ENCODE results near the gene USPL1.
"Not testable (repeated sequence)": the region's sequence is repeated elsewhere in the genome, so short reads cannot be mapped to it uniquely, and the experiment has no call there.

Gene USPL1

DNA sequence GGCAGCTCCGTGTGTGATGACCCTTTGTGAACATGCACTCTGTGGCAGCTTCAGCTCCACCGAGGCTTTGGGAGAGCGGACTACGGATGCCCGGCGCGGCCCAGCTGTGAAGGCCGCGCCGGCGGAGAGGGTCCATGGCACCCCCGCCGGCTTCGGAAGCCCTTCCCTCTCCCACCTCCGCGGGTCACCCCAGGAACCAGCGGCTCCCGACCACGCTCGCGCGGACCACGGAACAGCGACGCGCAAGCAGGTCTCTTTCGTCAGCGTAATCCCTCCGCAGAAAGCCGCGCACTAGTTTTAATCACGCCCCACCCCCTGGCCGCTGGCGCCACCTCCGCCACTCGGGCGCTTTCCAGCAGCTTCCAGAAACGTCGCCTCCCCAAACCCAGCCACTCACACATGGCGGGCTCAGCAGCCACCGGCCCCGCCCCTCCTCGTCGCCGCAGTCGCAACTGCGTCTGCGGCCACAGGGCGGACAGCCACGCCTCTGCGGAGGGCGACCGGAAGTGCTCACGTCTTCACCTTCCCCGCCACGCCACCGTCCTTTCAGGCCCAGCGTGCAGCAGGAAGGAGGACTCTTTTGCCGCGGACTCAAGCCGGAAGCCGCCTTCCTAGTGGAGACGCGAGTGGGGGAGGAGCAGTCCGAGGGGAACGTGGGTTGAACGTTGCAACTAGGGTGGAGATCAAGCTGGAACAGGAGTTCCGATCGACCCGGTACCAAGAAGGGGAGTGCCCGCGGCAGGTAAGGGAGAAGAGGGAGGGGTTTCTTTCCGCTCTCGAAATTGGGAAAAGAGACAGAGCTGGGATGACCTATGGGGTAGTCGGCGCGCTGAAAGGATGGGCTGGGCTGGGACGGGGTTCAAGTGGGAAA, at the start of gene USPL1:
USPL1 (plus strand) TSS at position 606 of the 871 bp plus-strand sequence. CDS start 3,221 bp downstream, outside the sequence.
- peak; percentile 94 to 97 for DNase-seq

DNA sequence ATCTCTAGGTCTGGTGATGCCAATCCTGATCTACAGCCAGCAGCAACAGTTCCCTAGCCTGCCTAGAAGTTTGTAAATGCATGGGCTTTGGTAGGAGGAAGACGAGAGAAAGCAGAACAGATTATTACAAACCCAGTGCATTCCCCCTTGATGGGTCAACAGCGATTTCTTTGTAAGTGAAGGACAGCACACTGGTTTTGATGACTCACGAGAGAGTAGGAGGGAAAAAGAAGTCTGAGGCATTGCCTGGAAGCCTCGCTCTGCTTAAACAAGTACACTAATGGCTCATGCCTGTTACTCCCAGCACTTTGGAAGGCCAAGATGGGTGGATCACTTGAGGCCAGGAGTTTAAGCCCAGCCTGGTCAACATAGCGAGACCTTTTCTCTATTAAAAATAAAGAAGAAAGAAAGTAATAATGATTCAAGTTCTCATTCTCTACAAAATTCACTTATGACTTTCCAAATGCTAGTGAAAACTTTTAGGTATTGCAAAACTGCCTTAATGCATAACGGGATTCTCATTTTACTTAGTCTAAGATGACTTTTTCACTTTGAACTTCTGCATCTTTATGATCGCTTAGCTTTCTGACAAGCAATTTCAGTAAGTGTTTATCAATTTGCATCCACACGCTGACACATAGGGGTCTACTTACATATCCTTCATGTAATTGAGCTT, 47.7 kb upstream of the USPL1 start:
- no peak for DNase-seq

DNA sequence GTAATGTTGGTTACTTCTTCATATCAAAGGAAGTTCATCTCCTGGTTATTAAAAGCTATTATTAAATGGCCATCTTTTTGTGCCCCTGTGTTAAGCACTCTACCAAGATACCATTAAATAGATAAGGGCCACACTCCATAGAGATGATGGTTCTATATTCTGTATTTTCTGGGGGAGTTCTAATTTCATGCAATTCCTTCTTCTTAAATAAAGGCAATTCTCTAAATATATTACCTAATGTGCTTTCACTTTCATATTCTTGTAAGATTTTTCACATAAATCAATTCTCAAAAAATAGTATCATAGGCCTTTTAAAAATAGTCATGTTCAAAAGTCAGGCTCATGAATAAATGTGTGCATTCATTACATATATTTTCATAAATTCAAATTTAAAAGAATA, 47.0 kb upstream of the USPL1 start:
- DNase-seq: no peak

DNA sequence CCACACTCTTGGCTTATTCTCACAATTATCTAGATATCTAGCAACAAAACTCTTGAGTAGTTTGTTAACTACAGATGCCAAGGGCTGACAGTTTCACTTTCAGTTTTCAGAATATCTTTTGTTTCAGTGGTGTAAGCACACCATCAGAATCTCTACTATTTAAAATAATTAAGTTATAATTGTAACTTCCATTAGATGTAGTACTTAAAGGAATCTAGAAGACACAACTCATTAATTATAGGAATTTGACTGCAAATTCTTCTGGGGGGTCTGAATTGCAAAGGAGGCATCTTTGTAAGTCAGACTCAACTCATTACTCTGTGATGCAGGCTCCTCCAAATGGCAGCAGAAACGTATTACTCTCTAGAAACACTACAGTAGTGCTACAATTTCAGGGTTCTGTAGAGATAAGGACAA, 44.9 kb upstream of the USPL1 start:
- DNase-seq: no peak

DNA sequence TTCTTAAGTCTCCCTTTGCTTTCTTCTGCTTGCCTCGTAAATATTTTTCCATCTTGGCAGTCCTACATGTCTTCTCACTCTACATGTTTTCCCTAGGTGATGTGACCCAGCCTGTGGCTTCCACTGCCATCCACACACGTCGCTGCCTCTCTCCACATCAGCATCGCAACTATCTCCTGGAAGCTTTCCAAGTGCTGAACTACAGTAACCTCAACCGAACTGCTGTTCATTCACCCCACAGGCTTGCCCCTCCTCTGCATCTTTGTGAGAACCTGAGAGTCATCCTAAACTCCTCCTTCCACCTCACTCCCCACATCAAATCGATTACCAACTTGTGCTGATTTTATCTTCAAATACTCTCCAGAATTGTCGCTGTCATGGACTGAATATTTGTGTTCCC, 41.2 kb upstream of the USPL1 start:
- peak; percentile 15 to 19 for DNase-seq

DNA sequence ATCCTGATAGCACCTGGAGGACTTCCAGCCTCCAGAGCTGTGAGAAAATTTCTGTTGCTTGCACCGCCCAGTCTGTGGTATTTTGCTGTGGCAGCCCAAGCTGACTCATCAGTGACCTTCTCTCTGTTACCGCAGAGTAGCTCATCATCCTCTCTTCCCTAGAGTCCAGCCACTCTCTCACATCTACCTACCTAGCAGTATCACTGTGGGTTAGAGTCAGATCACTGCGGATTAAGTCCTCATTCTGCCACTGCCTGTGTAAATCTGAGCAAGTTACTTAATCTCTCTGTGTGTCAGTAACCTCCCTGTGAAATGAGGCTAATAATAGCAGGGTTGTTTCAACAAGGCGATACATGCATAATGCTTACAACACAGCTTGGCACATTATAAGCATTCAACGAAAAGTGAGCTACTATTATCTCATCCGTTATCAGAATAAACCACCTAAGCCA, 40.3 kb upstream of the USPL1 start:
- peak in 1 of 2 donors; percentile 16 for DNase-seq

DNA sequence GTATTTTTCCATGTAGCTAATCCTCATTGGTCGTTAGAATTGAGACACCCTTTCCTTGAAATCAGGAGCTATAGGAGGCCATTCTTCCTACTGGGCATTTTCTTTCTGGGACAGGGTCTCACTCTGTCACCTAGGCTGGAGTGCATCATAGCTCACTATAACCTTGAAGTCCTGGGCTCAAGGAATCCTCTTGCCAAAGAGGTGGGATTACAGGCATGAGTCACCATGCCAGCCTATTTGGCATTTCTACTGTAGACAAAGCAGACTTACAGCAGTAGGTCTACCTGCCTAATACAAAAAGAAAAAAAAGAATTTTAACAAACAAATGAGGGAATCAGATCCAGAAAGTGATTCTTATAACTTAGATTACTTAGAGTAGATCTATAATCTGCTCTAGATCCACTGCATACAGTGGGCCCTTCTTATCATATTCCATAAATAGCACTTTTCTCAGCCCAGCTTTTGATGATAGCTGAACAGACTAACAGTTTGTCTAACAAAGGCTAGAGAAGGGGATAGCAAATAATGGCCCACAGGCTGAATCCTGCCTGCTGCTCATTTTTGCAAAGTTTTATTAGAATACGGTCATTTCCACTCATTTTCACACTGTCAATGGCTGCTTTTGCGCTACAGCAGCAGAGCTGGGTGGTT, 36.7 kb upstream of the USPL1 start:
- no peak for DNase-seq

DNA sequence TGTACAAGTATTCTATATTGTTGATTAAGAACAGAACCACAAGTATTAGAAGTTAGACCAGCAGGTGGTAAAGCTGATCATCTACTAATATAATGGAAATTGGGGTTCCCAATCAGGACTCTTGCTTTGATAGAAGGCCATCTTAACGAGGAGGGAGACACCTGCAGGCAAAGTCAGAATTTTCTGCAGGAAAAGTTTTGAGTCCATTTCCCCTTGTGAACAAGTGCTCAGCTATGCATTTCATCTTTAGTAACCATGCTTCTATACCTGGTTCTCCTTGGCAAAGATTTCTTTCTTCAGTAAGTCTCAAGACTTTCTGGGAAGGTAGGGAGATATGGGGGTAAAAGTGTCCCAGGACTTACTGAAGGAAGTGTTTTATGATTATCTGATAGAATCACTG, 36.1 kb upstream of the USPL1 start:
- DNase-seq: no peak

DNA sequence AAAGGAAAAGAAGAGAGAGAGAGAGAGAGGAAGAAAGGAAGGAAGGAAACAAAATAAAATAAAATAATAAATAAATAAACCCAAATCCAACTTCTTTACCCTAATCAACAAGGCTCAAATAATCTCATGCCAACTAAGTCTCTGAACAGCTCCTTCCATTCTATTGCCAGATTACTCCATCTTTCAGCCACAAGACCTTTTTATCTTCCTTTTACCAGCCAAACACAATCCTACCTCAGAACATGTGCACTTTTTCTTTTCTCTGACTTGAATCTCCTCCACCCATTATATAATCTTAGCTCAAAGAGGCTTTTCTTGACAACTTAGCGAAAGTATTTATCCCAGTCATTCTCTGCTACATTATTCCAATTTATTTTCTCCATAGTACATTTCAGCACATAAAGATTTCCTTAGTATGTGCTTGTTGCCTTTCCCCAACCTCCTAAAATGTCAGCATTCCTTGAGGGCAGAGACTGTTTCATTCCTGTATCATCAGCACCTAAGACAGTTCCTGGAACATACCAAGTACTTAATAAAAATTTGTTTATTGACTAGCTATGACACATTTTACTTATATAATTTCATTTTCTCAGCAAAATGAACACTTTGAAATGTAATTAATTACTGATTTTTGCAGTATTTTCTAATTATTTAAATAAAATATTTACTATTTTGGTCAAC, 33.5 kb upstream of the USPL1 start:
- no peak for DNase-seq

DNA sequence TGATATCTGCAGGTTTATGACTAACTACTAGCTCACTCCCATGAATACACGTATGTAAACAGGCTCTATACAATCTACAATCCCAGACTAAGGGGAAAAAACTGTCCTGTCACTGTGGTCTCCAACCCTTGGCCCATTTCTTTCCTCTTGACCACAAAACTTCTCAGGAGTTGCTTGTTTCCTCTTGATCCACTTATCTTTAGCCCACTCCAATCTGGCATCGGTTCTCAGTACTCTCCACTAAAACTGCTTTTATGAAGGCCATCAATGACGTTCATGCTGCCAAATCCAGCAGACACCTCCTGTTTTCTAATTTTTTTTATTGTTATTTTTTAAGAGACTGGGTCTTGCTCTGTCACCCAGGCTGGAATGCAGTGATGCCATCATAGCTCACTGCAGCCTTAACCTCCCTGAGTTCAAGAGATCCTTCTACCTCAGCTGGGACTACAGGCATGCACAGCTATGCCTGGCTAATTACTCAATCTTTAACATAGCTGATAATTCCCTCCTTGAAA, 31.9 kb upstream of the USPL1 start:
- DNase-seq: no peak

DNA sequence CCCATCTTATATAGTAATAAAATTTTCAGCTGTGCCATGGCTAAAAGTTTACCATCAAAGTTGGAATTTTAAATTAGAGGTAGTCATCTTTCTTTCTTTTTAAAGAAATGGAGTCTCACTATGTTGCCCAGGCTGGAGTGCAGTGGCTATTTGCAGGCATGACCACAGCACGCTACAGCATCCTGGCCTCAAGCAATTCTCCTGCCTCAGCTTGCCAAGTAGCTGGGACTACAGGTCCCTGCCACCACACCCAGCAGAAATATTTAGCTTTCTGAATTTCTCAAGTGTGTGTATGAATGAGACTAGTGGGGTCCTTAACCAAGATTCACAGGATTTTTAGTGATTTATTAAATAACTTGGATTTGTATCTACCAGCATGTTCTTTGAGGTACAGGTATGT, 30.5 kb upstream of the USPL1 start:
- no peak for DNase-seq

DNA sequence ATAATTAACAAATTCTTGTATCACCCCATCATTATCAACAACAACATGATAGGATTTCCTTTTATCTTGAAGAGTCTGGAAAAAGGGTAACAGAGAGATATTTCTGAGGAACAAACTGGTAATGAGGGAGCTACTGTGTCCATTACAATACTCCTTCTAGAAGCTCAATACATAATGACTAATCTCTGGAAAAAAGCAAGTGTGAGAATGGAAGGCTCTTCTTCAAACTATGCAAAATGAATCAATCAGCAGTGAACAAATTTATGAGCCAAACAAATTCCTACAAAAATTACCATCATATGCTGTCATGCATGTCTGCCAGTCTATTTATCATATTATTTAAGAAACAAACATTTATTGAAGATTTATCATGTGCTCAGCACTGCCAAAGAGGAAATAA, 30.0 kb upstream of the USPL1 start:
- DNase-seq: no peak

DNA sequence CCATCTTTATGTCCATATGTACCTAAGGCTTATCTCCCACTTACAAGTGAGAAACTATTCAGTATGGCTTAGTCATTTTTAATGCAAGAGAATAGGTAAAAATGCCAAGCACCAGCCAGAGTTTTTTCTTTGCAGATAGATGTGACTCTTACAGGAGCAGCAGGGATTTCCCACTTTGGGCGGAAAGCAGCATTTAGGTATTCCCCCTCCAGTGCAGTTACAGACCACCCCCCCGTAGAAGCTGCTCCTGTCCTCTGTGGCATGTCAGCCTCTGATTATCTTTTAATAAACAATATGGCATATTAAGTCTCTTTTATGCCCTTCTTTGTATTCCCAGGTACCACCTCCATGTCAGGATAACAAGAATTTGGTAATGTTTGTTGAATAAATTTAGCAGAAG, 24.7 kb upstream of the USPL1 start:
- DNase-seq: no peak

DNA sequence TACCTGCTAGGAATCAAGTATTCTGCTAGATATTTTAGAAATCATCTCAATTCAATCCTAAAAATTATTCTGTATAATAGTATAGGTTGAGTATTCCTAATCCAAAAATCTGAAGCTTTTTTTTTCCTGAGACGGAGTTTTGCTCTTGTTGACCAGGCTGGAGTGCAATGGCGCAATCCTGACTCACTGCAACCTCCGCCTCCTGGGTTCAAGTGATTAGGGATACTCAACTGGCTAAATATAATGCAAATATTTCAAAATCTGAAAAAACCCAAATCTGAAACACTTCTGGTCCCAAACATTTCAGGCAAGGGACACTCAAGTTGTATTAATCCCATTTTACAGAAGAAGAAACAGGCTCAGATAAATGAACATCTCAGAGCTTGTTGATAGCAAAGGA, 17.2 kb upstream of the USPL1 start:
- DNase-seq: no peak

DNA sequence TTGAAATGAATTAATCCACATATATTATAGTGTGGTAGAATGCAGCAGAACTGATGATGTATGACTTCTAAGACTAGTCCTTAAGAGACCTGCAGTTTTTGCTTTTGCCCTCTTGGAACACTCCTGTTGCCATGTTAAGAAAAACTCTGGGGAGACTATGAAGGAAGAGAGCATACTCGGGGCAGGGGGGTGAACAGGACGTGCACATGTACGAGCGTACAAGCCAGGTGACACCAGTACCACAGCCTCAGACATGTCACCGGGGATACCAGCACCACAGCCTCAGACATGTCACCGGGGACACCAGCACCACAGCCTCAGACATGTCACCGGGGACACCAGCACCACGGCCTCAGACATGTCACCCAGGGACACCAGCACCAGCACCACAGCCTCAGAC, 15.9 kb upstream of the USPL1 start:
- no peak for DNase-seq

DNA sequence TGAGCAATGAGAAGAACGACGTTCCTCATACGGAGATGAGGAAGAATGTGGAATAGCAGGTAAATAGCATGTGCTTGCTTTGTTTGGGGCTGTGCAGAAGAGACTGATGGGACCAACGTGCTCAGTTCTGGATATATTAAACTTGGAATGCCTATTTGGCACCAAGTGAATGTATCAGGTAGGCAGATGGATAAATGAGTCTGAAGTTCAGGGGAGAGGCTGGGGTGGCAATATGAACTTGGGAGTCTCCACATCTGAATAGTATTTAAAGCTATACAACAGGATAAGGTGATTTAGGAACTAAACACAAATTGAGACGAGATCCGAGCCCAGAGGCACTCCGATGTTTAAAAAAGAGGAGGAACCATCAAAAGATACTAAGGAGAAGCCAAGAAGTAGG, 12.7 kb upstream of the USPL1 start:
- DNase-seq: no peak

DNA sequence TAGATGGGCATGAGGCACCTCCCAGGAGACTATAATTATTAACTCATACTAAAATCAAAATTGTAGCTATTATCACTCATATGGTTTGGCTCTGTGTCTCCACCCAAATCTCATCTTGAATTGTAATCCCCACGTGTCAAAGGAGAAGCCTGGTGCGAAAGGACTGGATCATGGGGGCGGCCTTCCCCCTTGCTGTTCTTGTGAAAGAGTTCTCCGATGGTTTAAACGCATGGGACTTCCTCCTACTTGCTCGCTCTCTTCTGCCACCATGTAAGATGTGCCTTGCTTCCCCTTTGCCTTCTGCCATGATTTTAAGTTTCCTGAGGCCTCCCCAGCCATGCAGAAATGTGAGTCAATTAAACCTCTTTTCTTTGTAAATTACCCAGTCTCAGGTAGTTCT, 10.5 kb upstream of the USPL1 start:
- DNase-seq: not testable (repeated sequence)

DNA sequence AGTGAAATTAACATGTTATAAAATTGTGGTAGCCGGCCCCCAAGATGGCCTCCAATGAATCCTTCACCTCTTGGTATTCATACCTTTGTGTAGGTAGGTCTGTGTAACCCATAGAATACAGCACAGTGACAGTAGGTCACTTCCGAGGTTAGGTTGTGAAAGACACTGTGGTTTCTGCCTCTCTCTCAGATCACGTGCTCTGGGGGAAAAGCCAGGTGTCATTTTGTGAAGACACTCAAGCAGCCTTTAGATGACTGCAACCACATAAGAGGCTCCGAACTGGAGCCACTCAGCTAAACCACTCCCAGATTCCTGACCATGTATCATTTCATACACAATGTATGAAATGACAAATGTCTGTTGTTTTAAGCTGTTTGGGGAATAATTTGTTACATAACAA, 9.8 kb upstream of the USPL1 start:
- DNase-seq: peak; percentile 9 to 23

DNA sequence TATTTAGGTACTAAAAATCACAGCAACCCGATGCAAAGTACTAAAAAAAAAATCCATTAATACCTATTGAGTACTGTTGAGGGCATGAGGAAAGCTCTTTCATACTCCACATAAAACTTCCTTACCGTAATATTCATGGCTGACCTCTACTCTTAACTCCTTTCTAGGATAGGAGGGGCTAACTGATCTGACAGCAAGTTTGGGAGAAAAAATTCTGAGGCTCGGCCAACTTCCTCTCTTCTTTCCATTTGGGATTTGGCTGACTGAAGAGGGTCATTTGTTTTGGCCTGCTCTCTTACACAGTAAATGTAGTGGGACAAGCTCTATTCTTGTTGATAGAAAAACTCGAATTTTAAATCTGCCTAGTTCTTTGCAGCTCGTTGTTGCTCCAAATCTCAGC, 9.4 kb upstream of the USPL1 start:
- no peak for DNase-seq

DNA sequence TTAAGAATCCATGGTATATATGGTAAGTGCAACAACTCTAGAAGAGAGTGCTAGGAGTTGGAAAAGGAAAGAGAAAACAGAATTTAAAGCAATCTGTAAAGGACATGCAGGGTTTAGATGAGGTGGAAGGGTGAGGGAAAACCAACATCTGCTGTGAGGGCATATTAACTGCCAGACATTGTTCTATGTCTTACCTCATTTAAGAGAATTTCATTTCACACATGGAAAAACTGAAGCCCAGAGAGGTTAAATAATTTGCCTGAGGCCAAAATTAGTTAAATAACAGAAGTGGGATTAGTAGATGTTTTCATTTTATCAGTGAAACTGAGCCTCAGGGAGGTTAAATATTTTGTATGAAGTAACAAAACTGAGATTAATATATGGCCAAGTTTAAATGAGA, 7.4 kb upstream of the USPL1 start:
- no peak for DNase-seq

DNA sequence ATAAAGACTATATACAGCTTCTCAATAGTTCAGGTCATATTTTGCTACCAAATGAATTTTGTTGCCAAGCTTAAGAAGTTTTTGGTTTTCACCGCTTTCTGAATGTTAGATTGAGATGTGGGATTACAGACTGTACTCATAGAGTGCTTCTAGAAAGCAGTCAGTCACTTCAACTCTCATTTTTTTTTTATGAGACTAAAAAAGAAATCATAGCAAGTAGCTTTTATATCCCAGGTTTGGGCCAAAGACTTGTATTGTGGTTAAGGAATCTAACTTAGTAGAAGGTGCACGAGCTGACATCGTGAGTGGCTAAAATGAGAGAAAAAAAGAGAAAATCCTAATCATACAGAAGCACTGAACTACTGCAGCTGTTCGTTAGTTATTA, 2.2 kb upstream of the USPL1 start:
- DNase-seq: no peak

DNA sequence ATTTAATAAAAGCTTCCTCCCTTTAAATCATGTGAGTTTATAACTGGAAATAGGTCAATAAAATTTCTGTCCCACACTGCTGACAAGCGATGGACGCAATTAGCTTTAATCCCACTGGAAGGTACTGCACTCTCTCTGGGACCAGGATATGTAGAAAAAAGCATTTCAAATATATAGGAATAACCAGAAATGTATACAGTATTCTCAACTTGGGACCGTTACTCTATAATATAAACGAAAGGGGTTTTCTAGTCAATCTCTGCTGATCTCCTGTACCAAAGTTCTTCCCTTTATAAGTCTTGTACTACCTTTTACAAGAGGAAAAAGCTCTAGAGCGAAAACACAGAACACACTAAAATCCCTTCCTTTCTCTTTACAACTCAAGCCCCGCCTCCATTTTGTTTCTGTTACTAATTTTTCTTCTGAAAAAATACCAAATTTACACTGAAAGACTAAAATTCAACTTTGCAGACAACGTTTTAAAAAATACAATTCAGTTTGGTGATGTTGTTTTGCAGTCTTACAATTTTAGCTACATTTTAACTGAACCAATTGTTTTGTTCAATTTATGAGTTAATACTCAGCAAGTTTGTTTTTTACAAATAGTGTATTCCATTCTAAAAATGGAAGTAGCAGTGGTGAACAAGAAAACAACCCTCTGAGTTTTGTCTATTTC, 1.7 kb upstream of the USPL1 start:
- DNase-seq: no peak

Data from stimulated activated CD4-positive, alpha-beta T cell treated with anti-CD3 and anti-CD28 coated beads, Interleukin-2, amount 100 ng/mL, for 48 hours (primary cell).